DMS114 treated with DMSO at 0.1 percent for 48 hours (cell line): ENCODE measurements around the gene DENND2D.

Experiments used
- DNase-seq: peaks from one replicate; lab custom pipeline; 2025; ENCODE audit not compliant: unreplicated experiment; lab: John Stamatoyannopoulos, UW

Gene DENND2D

DNA sequence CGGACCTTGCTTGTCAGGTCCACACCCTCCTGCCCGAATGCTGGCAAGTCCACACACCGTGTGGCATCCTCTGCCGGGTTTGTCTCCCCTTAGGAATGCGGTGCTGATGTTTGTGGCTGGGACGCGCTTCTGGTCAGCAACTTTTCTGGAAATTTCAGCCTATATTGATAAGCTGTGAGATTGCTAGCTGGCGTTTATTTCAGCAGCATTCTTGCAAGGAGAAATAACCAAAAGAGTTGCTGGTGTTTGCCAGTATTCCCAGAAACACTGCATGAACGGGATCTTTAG, 59.8 kb downstream of the DENND2D start:
- no peak for DNase-seq

DNA sequence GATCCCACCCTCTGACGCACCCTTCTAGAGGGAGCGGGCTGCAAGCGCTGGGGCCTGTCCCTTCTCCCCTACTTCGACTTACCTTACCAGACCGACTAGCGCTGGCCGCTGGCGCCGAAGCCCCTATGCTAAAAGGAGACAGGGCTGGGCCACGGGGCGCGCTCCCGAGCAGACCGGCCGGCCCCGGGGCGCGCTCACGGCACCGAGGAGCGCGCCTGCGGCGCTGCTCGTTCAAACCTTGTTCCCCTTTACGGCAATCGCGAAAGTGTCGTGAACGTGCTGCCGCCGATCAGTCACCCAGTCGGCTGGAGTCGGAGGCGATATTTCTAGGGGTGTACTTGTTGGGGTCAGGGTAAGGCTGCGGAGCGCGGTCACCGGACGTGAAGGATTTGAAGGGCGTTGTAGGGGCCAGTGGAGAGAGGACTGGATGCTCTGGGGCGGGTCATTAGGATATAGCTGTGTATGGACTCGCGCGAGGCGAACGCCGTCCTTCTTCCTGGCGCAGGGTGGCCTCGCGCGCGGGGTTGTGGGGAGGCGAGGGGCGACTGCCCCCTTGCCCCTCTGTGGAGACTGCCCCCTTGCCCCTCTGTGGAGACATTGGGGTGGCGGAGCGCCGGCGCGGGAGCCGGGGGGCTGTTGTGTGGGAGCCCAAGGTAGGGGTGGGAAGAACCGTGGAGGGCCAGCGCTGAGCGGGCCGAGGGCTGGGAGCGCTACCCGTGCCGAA, 60.3 kb downstream of the DENND2D start, which contains the start of the genes CEPT1 and DRAM2:
CEPT1 (plus strand) TSS at position 268 of the 724 bp plus-strand sequence. CDS start 7,492 bp downstream, outside the sequence.
DRAM2 (minus strand) TSS at position 138 of the 724 bp plus-strand sequence. CDS start 8,539 bp downstream, outside the sequence.
- DNase-seq: peak; percentile 88

- peak; percentile 40 for DNase-seq
These were observed 61.0 kb downstream of the DENND2D start for GRCh38 chr1:111139324-111139955.
